ENCODE results near the gene BMPR1B.
A peak's percentile ranks its signal among the peaks of the same experiment; 100 is the strongest.

The BMPR1B gene

GRCh38 chr4:94889523-94889922, 131.8 kb downstream of the BMPR1B start:
- DNase-seq (ENCODE audit: low read depth in 2 of 2), result no peak
- H3K4me3 ChIP-seq (replicated peaks in 1 of 2; ENCODE audit: low read depth in 2 of 2, low read length in 2 of 2), result no peak overlapping the region
- TF ChIP-seq CTCF (IDR thresholded peaks at IDR 0.05; ENCODE audit: low read depth, low read length), result no peak

GRCh38 chr4:94889946-94890345, 132.2 kb downstream of the BMPR1B start:
- TF ChIP-seq CTCF (IDR thresholded peaks at IDR 0.05; ENCODE audit: low read depth, low read length), result no peak
- DNase-seq (ENCODE audit: low read depth in 2 of 2), result peak; percentile 33 to 90
- no peak overlapping the region for H3K4me3 ChIP-seq (replicated peaks in 1 of 2; ENCODE audit: low read depth in 2 of 2, low read length in 2 of 2)

DNA sequence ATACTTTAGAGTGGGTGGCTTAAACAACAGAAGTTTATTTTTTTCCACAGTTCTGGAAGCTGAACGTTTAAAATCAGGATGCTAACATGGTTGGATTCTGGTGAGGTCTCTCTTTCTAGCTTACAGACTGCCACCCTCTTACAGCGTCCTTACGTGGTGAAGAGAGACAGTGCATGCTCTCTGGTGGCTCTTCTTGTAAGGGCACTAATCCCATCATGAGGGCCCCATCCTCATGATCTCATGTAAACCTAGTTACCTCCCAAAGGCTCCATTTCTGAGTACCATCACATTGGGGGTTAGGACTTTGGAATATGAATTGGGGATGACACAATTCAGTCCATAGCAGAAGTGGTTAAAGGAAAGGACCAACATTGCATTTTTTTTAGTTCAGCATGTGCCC, 132.8 kb downstream of the BMPR1B start:
- DNase-seq (ENCODE audit: low read depth in 2 of 2), result no peak
- no peak overlapping the region for H3K4me3 ChIP-seq (replicated peaks in 1 of 2; ENCODE audit: low read depth in 2 of 2, low read length in 2 of 2)
- no peak for TF ChIP-seq CTCF (IDR thresholded peaks at IDR 0.05; ENCODE audit: low read depth, low read length)

GRCh38 chr4:94892051-94892450, 134.3 kb downstream of the BMPR1B start:
- TF ChIP-seq CTCF (IDR thresholded peaks at IDR 0.05; ENCODE audit: low read depth, low read length), result no peak
- H3K4me3 ChIP-seq (replicated peaks in 1 of 2; ENCODE audit: low read depth in 2 of 2, low read length in 2 of 2), result no peak overlapping the region
- peak in 1 of 2 donors; percentile 7 for DNase-seq (ENCODE audit: low read depth in 2 of 2)

- TF ChIP-seq CTCF (IDR thresholded peaks at IDR 0.05; ENCODE audit: low read depth, low read length), result no peak
- DNase-seq (ENCODE audit: low read depth in 2 of 2), result peak in 1 of 2 donors; percentile 49
Observed at GRCh38 chr4:94895081-94895480, 137.3 kb downstream of the BMPR1B start.

GRCh38 chr4:94897023-94897422, 139.3 kb downstream of the BMPR1B start:
- TF ChIP-seq CTCF (IDR thresholded peaks at IDR 0.05; ENCODE audit: low read depth, low read length), result no peak
- DNase-seq (ENCODE audit: low read depth in 2 of 2), result peak in 1 of 2 donors; percentile 14
- H3K4me3 ChIP-seq (replicated peaks in 1 of 2; ENCODE audit: low read depth in 2 of 2, low read length in 2 of 2), result no peak overlapping the region

More at GRCh38 chr4:94895081-94895480, 137.3 kb downstream of the BMPR1B start:
- no peak overlapping the region for H3K4me3 ChIP-seq (replicated peaks in 1 of 2; ENCODE audit: low read depth in 2 of 2, low read length in 2 of 2)

GRCh38 chr4:94905511-94905910, 147.8 kb downstream of the BMPR1B start:
- H3K4me3 ChIP-seq (replicated peaks in 1 of 2; ENCODE audit: low read depth in 2 of 2, low read length in 2 of 2), result no peak overlapping the region
- DNase-seq (ENCODE audit: low read depth in 2 of 2), result no peak
- TF ChIP-seq CTCF (IDR thresholded peaks at IDR 0.05; ENCODE audit: low read depth, low read length), result no peak

Measured in cardiac fibroblast (primary cell).